Measurements from ENCODE around the gene DSCAM.

- TF ChIP-seq CTCF (conservative IDR thresholded peaks at IDR 0.05; ENCODE audit: low read depth in 2 of 2) = no peak
- no peak for TF ChIP-seq ETS1 (IDR thresholded peaks at IDR 0.05)
- TF ChIP-seq EZH2phosphoT487 (IDR thresholded peaks at IDR 0.05; ENCODE audit: unreplicated experiment) = no peak
- TF ChIP-seq STAT1 (IDR thresholded peaks at IDR 0.05; ENCODE audit: unreplicated experiment) = no peak
- TF ChIP-seq POLR2AphosphoS5 (IDR thresholded peaks at IDR 0.05; ENCODE audit: low read depth) = no peak
- TF ChIP-seq JUNB (IDR thresholded peaks at IDR 0.05; ENCODE audit: unreplicated experiment) = no peak
- no peak for TF ChIP-seq CREB1 (CRISPR knock-in tag; IDR thresholded peaks at IDR 0.05; ENCODE audit: low read depth)
- TF ChIP-seq REST (IDR thresholded peaks at IDR 0.05; ENCODE audit: unreplicated experiment) = no peak
- TF ChIP-seq EZH2 (IDR thresholded peaks at IDR 0.05; ENCODE audit: low read depth, unreplicated experiment) = no peak
- TF ChIP-seq ZNF114 (CRISPR knock-in tag; IDR thresholded peaks at IDR 0.05) = no peak
Measured at GRCh38 chr21:40534886-40535285, 312.1 kb downstream of the DSCAM start.

All from GM23338 (cell line).